WTC11 (cell line): ENCODE data around the gene ASB1.

Source experiments
- NR2C2 ChIP-seq: sonication (generic); formaldehyde crosslinking; IDR thresholded peaks from 2 replicates; pipeline ENCODE4 v1.8.0; 2022; ENCODE audit warnings: mild to moderate bottlenecking, missing genetic modification reagents
- TCF7 ChIP-seq: sonication (generic); formaldehyde crosslinking; IDR thresholded peaks from 2 replicates; pipeline ENCODE4 v1.8.0; 2022; ENCODE audit warnings: mild to moderate bottlenecking, low read depth, missing genetic modification reagents, moderate library complexity
- ZNF121 ChIP-seq: sonication (generic); formaldehyde crosslinking; IDR thresholded peaks from 2 replicates; pipeline ENCODE4 v1.8.0; 2023; ENCODE audit warnings: missing genetic modification reagents
- TF ChIP-seq, protein P1 (sequence below): sonication (generic); formaldehyde crosslinking; conservative IDR thresholded peaks from 2 replicates; pipeline ENCODE4 v1.8.1; 2022; ENCODE audit warnings: mild to moderate bottlenecking, missing genetic modification reagents
- TF ChIP-seq, protein P2 (sequence below): fragments of 200-600 bp; IDR thresholded peaks from 2 replicates; pipeline ENCODE4 v1.8.0; 2022; ENCODE audit warnings: antibody characterized with exemption
- TF ChIP-seq, protein P3 (sequence below): sonication (generic); formaldehyde crosslinking; IDR thresholded peaks from 2 replicates; pipeline ENCODE4 v1.8.0; 2023; ENCODE audit warnings: missing genetic modification reagents, mild to moderate bottlenecking, borderline replicate concordance

DNA sequence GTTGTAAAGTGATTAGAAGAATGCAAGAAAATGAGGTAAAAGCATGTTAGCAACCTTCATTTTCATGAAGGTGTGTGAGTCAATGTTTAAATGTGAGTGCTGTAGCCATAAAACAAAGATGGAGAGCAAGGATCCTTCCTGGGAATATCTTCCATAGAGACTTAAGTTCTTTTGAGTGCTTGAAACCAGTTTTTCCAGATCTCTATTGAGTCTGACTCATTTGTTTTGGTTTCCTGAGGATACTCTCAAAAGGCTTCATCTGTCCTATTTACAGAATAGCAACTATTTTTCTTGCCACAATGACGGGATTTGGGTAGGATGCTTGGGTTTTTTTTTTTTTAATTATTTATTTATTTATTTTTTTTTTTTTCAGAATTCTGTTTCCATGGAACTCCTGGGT, 45.9 kb upstream of the ASB1 start:
- TF ChIP-seq, protein P1, sequence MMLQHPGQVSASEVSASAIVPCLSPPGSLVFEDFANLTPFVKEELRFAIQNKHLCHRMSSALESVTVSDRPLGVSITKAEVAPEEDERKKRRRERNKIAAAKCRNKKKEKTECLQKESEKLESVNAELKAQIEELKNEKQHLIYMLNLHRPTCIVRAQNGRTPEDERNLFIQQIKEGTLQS = no peak
- TF ChIP-seq, protein P2, sequence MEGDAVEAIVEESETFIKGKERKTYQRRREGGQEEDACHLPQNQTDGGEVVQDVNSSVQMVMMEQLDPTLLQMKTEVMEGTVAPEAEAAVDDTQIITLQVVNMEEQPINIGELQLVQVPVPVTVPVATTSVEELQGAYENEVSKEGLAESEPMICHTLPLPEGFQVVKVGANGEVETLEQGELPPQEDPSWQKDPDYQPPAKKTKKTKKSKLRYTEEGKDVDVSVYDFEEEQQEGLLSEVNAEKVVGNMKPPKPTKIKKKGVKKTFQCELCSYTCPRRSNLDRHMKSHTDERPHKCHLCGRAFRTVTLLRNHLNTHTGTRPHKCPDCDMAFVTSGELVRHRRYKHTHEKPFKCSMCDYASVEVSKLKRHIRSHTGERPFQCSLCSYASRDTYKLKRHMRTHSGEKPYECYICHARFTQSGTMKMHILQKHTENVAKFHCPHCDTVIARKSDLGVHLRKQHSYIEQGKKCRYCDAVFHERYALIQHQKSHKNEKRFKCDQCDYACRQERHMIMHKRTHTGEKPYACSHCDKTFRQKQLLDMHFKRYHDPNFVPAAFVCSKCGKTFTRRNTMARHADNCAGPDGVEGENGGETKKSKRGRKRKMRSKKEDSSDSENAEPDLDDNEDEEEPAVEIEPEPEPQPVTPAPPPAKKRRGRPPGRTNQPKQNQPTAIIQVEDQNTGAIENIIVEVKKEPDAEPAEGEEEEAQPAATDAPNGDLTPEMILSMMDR = no peak
- TF ChIP-seq, protein P3, sequence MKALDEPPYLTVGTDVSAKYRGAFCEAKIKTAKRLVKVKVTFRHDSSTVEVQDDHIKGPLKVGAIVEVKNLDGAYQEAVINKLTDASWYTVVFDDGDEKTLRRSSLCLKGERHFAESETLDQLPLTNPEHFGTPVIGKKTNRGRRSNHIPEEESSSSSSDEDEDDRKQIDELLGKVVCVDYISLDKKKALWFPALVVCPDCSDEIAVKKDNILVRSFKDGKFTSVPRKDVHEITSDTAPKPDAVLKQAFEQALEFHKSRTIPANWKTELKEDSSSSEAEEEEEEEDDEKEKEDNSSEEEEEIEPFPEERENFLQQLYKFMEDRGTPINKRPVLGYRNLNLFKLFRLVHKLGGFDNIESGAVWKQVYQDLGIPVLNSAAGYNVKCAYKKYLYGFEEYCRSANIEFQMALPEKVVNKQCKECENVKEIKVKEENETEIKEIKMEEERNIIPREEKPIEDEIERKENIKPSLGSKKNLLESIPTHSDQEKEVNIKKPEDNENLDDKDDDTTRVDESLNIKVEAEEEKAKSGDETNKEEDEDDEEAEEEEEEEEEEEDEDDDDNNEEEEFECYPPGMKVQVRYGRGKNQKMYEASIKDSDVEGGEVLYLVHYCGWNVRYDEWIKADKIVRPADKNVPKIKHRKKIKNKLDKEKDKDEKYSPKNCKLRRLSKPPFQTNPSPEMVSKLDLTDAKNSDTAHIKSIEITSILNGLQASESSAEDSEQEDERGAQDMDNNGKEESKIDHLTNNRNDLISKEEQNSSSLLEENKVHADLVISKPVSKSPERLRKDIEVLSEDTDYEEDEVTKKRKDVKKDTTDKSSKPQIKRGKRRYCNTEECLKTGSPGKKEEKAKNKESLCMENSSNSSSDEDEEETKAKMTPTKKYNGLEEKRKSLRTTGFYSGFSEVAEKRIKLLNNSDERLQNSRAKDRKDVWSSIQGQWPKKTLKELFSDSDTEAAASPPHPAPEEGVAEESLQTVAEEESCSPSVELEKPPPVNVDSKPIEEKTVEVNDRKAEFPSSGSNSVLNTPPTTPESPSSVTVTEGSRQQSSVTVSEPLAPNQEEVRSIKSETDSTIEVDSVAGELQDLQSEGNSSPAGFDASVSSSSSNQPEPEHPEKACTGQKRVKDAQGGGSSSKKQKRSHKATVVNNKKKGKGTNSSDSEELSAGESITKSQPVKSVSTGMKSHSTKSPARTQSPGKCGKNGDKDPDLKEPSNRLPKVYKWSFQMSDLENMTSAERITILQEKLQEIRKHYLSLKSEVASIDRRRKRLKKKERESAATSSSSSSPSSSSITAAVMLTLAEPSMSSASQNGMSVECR = no peak
- no peak for TF ChIP-seq TCF7 (CRISPR knock-in tag)
- no peak for TF ChIP-seq NR2C2
- TF ChIP-seq ZNF121 = no peak
